Caco-2 (cell line): ENCODE data around the gene WDR6. TPM values are rescaled to one million over a fixed set of nuclear protein-coding genes. Genes with fewer than 3 reads are reported as not detected.

ENCODE experiments used
- BruUV-seq: library from RNA; stranded (reverse); fragments of 400-500 nt; replicated peaks from 2 replicates; lab custom pipeline; 2021; lab: Mats Ljungman, UMichigan
- CTCF ChIA-PET: fragments of 300-600 bp; sonication (Branson Sonifier 250); formaldehyde crosslinking; loops from one replicate; lab custom pipeline; 2022; ENCODE audit warnings: antibody characterized with exemption; lab: Charles Lee
- POLR2A ChIA-PET: fragments of 300-600 bp; sonication (Branson Sonifier 250); formaldehyde crosslinking; loops from one replicate; lab custom pipeline; 2022; ENCODE audit warnings: antibody characterized with exemption; lab: Charles Lee
- DNase-seq, 2 experiments: peaks; one replicate each; pipeline versions ENCODE4 v3.0.0 to v3.0.0-alpha.2; 2020 to 2022
- H3K27me3 ChIP-seq: replicated peaks from 2 replicates; pipeline ENCODE4 v1.6.0; 2011; ENCODE audit warnings: low read length; ENCODE audit not compliant: control insufficient read depth, insufficient read depth
- H3K36me3 ChIP-seq: 2 replicates; pipeline ENCODE4 v1.5.1; 2011; ENCODE audit warnings: low read length; ENCODE audit not compliant: control insufficient read depth, insufficient read depth
- H3K4me1 ChIP-seq: fragments of 250-450 bp; sonication (Bioruptor Pico); 2 replicates; pipeline ENCODE4 v1.5.1; 2020; ENCODE audit warnings: mild to moderate bottlenecking
- H3K4me3 ChIP-seq: 2 replicates; pipeline ENCODE4 v1.5.1; 2011; ENCODE audit warnings: low read depth, mild to moderate bottlenecking, control low read depth, low read length
- H3K9me3 ChIP-seq: fragments of 250-450 bp; sonication (Bioruptor Pico); 2 replicates; pipeline ENCODE4 v1.5.1; 2020; ENCODE audit warnings: mild to moderate bottlenecking, moderate library complexity
- H3K27ac Mint-ChIP-seq: one replicate; pipeline ENCODE4 v1.8.0; 2022; ENCODE audit warnings: mixed read lengths; ENCODE audit not compliant: unreplicated experiment
- H3K27me3 Mint-ChIP-seq: one replicate; pipeline ENCODE4 v1.8.0; 2022; ENCODE audit warnings: mixed read lengths; ENCODE audit not compliant: insufficient read depth, unreplicated experiment
- H3K36me3 Mint-ChIP-seq: one replicate; pipeline ENCODE4 v1.8.0; 2022; ENCODE audit warnings: mild to moderate bottlenecking, mixed read lengths; ENCODE audit not compliant: insufficient read depth, unreplicated experiment
- H3K4me1 Mint-ChIP-seq: one replicate; pipeline ENCODE4 v1.8.0; 2022; ENCODE audit warnings: low read depth, mixed read lengths; ENCODE audit not compliant: unreplicated experiment
- H3K4me3 Mint-ChIP-seq: one replicate; pipeline ENCODE4 v1.8.0; 2022; ENCODE audit warnings: mild to moderate bottlenecking, moderate library complexity, mixed read lengths; ENCODE audit not compliant: unreplicated experiment
- H3K9me3 Mint-ChIP-seq: one replicate; pipeline ENCODE4 v1.8.0; 2022; ENCODE audit warnings: mixed read lengths; ENCODE audit not compliant: unreplicated experiment
- intact Hi-C: fragments of 100-400 bp; cut with micrococcal nuclease; formaldehyde crosslinking; loops from one replicate; pipeline ENCODE4 v1.10.0; 2022; ENCODE audit not compliant: unreplicated experiment
- total RNA-seq: library from RNA; stranded (reverse); gene quantifications from 2 replicates; pipeline ENCODE4 v1.2.3, GENCODE V29; 2022
- TF ChIP-seq, protein P1 (sequence below), 2 experiments: fragments of 200-600 bp in 1 of 2; IDR thresholded peaks; 1 replicate in 1 of 2; 2 replicates in 1 of 2; pipeline versions ENCODE4 v1.5.1 to v1.8.0; 2011 to 2022; ENCODE audit warnings: antibody characterized with exemption in 1 of 2, control low read depth in 1 of 2, inconsistent platforms in 1 of 2, low read depth in 1 of 2, low read length in 1 of 2, mild to moderate bottlenecking in 1 of 2, moderate library complexity in 1 of 2; ENCODE audit not compliant: insufficient read depth in 1 of 2, severe bottlenecking in 1 of 2, unreplicated experiment in 1 of 2

WDR6 gene
- total RNA-seq, 1 experiment from 2014 or later = 184 TPM

DNA sequence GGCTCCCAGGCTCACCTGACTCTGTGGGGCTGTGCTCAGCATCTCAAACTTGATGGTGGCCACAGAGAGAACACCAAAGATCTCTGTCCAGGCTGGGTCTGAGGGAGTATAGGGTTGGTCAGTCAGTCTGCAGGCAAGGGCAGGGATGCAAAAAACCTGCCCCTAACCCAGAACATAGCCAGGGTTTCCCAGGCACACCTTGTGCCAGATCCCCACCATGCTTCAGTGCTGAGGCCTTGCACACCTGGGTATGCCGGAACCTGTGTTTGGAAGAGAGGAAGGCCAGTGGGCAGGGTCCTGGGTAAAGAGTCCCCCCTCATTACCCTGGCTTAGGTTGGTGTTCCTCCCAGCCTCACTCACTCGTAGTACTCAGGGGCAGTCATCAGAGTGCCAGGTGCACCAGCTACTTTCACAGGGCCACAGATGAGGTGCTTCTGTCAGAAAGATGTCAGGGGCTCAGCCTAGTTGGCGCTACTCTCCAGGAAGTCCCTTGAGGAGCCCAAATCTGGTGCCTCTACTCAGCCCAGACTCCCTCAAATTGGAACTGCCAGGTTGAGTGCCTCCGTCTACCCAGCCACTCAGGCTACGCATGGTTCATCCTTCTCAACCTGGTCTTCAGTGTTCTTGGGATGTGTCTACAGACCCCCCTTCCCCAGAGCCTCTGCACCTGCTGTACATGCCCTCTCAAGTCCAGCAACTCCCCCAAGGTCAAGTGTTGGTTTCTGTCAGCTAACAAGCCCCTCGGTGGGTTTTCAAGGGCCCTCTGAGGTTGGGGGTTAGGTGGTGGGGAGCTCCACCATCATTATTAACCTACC is 9.4 kb downstream of the WDR6 start:
- BruUV-seq = no TSS peak
- H3K9me3 ChIP-seq = no peaks in the 10 kb centered on the region
- H3K4me1 ChIP-seq = no peaks in the 10 kb centered on the region
- Mint-ChIP-seq H3K36me3 (peaks cover 80% of the 10 kb centered on the region), H3K27ac (peak overlapping the region; percentile 71), H3K27me3 (no peaks in the 10 kb centered on the region), H3K4me1 (no peaks in the 10 kb centered on the region), H3K9me3 (no peaks in the 10 kb centered on the region), H3K4me3 (peak overlapping the region; percentile 82)
- no peak overlapping the region for H3K4me3 ChIP-seq
- ChIA-PET POLR2A (interaction anchor here (3.2 kb wide), 1 partner anchor 9 kb away, joined by 26 read pairs; the partner anchor contains the start of gene WDR6), CTCF (interaction anchor here (1.0 to 2.7 kb wide), 4 partner anchors 9 to 323 kb away, joined by 3 to 14 read pairs (median 10); partner anchors contain the start of genes USP4 and WDR6)
- no peaks in the 10 kb centered on the region for H3K27me3 ChIP-seq
- no peak for DNase-seq
- TF ChIP-seq, protein P1, sequence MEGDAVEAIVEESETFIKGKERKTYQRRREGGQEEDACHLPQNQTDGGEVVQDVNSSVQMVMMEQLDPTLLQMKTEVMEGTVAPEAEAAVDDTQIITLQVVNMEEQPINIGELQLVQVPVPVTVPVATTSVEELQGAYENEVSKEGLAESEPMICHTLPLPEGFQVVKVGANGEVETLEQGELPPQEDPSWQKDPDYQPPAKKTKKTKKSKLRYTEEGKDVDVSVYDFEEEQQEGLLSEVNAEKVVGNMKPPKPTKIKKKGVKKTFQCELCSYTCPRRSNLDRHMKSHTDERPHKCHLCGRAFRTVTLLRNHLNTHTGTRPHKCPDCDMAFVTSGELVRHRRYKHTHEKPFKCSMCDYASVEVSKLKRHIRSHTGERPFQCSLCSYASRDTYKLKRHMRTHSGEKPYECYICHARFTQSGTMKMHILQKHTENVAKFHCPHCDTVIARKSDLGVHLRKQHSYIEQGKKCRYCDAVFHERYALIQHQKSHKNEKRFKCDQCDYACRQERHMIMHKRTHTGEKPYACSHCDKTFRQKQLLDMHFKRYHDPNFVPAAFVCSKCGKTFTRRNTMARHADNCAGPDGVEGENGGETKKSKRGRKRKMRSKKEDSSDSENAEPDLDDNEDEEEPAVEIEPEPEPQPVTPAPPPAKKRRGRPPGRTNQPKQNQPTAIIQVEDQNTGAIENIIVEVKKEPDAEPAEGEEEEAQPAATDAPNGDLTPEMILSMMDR (IDR thresholded peaks at IDR 0.05; ENCODE audit: insufficient read depth in 1 of 2, low read depth in 1 of 2, low read length in 1 of 2, severe bottlenecking in 1 of 2, unreplicated experiment in 1 of 2) = no peak
- intact Hi-C loops = no loop called here
- peaks cover 5% of the 10 kb centered on the region for H3K36me3 ChIP-seq

DNA sequence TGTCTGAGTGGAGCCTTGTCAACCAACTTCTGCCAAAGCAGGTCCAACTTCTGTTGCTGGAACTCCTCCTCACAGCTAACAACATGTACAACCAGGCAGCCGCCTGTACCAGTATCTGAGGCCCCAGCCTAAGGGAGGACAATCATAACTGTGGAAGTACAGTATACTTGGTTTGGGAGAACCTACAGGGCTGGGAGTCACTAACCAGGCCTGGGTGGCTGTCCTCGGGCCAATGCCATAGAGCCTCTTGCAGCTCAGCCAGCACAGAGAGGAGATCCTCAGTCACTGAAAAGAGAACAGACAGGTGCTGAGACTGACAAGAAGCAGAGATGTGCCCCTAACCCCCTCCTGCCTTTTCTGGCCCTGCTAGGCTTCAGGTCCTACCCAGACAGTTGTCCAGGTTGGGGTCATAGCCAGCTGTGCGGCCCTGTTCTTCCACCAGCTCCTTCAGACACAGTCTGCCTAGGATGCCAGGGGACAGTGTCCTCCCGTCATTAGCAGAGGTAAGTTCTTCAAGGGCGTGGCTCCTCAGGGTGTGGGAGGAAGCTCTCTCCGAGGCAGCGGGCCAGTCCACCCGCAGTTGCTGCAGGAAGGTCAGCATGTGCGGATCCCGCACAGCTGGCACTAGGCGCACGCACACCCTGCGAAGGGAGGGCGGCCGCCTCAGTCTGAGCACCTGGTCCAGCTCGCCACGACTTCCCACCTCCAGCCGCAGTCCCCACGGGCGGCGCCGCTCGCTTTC is 10.2 kb downstream of the WDR6 start:
- ChIA-PET POLR2A (interaction anchor here (0.7 to 3.2 kb wide), 3 partner anchors 10 to 76 kb away, joined by 3 to 26 read pairs (median 4); partner anchors contain the start of genes QRICH1 and WDR6), CTCF (interaction anchor here (1.0 to 2.7 kb wide), 4 partner anchors 10 to 323 kb away, joined by 3 to 14 read pairs (median 10); partner anchors contain the start of genes USP4 and WDR6)
- Mint-ChIP-seq H3K27me3 (no peaks in the 10 kb centered on the region), H3K4me3 (peak overlapping the region; percentile 82), H3K4me1 (no peaks in the 10 kb centered on the region), H3K27ac (peak overlapping the region; percentile 71), H3K9me3 (no peaks in the 10 kb centered on the region), H3K36me3 (peaks cover 77% of the 10 kb centered on the region)
- Histone ChIP-seq H3K36me3 (peaks cover 5% of the 10 kb centered on the region), H3K9me3 (no peaks in the 10 kb centered on the region), H3K4me3 (peak overlapping the region; percentile 83), H3K27me3 (no peaks in the 10 kb centered on the region), H3K4me1 (no peaks in the 10 kb centered on the region)
- no TSS peak for BruUV-seq
- DNase-seq = peak in 1 of 2 experiments; percentile 37
- intact Hi-C loops = no loop called here
- TF ChIP-seq, protein P1 (IDR thresholded peaks at IDR 0.05; ENCODE audit: insufficient read depth in 1 of 2, low read depth in 1 of 2, low read length in 1 of 2, severe bottlenecking in 1 of 2, unreplicated experiment in 1 of 2) = no peak
